ENCODE data around the gene EEFSEC. TPM values are rescaled to one million over a fixed set of nuclear protein-coding genes. Genes with fewer than 3 reads are reported as not detected.

EEFSEC gene
- total RNA-seq, 1 experiment from 2014 or later: 15.4 TPM

DNA sequence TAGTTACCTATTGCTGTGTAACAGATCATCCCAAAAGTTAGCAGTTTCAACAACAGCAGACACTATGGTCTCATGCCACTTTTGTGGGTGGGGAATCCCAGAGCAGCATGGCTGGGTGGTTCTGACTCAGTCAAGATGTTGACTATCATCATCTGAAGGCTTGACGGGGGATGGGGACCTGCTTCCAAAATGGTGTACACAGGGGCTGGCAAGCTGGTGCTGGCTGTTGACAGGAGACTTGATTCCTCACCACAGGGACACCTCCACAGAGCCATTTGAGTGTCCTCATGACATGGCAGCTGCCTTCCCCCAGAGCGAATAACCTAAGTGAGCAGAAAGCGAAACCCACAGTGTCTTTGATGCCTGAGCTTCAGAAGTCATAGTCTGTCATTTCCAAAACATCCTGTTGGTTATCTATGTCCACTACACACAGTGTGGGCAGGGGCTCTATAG is 294.3 kb downstream of the EEFSEC start:
- no peaks in the 10 kb centered on the region for H3K4me1 ChIP-seq (ENCODE audit: control insufficient read depth, insufficient read depth, low read length)
- H3K9me3 ChIP-seq (ENCODE audit: control insufficient read depth, insufficient read depth, low read depth, low read length): no peaks in the 10 kb centered on the region
- in situ Hi-C loops (cut with HindIII; ENCODE audit: low pct_unique_long_range_greater_than_20kb, low sequenced_read_pairs): no loop called here
- no peak for ATAC-seq
- no peak overlapping the region for H3K27ac ChIP-seq (ENCODE audit: low read length)
- ChIA-PET CTCF (no interaction called here), POLR2A (no interaction called here)
- intact Hi-C loops (cut with micrococcal nuclease; ENCODE audit: unreplicated experiment): no loop called here
- H3K27me3 ChIP-seq (ENCODE audit: control insufficient read depth, insufficient read depth, low read length): no peaks in the 10 kb centered on the region
- DNase-seq (ENCODE audit: low read depth, low spot score): no peak
- no TSS peak for BruUV-seq (replicated peaks)
- no peak overlapping the region for H3K4me3 ChIP-seq (ENCODE audit: low read depth in 2 of 2, low read length in 2 of 2)
- no peaks in the 10 kb centered on the region for H3K36me3 ChIP-seq (ENCODE audit: control insufficient read depth, insufficient read depth, low read length)
- no peak for TF ChIP-seq TCF7L2 (IDR thresholded peaks at IDR 0.05; ENCODE audit: low read depth, low read length)
- no peak for TF ChIP-seq SIN3A (IDR thresholded peaks at IDR 0.05; ENCODE audit: borderline replicate concordance, insufficient read depth, low read depth, low read length)
- no peak for TF ChIP-seq POLR2AphosphoS5 (IDR thresholded peaks at IDR 0.05; ENCODE audit: low read depth, low read length)
- TF ChIP-seq, protein P1, sequence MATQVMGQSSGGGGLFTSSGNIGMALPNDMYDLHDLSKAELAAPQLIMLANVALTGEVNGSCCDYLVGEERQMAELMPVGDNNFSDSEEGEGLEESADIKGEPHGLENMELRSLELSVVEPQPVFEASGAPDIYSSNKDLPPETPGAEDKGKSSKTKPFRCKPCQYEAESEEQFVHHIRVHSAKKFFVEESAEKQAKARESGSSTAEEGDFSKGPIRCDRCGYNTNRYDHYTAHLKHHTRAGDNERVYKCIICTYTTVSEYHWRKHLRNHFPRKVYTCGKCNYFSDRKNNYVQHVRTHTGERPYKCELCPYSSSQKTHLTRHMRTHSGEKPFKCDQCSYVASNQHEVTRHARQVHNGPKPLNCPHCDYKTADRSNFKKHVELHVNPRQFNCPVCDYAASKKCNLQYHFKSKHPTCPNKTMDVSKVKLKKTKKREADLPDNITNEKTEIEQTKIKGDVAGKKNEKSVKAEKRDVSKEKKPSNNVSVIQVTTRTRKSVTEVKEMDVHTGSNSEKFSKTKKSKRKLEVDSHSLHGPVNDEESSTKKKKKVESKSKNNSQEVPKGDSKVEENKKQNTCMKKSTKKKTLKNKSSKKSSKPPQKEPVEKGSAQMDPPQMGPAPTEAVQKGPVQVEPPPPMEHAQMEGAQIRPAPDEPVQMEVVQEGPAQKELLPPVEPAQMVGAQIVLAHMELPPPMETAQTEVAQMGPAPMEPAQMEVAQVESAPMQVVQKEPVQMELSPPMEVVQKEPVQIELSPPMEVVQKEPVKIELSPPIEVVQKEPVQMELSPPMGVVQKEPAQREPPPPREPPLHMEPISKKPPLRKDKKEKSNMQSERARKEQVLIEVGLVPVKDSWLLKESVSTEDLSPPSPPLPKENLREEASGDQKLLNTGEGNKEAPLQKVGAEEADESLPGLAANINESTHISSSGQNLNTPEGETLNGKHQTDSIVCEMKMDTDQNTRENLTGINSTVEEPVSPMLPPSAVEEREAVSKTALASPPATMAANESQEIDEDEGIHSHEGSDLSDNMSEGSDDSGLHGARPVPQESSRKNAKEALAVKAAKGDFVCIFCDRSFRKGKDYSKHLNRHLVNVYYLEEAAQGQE (IDR thresholded peaks at IDR 0.05; ENCODE audit: insufficient read depth in 1 of 2, low read depth in 2 of 2, low read length in 1 of 2): no peak
- TF ChIP-seq, protein P2, sequence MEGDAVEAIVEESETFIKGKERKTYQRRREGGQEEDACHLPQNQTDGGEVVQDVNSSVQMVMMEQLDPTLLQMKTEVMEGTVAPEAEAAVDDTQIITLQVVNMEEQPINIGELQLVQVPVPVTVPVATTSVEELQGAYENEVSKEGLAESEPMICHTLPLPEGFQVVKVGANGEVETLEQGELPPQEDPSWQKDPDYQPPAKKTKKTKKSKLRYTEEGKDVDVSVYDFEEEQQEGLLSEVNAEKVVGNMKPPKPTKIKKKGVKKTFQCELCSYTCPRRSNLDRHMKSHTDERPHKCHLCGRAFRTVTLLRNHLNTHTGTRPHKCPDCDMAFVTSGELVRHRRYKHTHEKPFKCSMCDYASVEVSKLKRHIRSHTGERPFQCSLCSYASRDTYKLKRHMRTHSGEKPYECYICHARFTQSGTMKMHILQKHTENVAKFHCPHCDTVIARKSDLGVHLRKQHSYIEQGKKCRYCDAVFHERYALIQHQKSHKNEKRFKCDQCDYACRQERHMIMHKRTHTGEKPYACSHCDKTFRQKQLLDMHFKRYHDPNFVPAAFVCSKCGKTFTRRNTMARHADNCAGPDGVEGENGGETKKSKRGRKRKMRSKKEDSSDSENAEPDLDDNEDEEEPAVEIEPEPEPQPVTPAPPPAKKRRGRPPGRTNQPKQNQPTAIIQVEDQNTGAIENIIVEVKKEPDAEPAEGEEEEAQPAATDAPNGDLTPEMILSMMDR (IDR thresholded peaks at IDR 0.05): no peak

DNA sequence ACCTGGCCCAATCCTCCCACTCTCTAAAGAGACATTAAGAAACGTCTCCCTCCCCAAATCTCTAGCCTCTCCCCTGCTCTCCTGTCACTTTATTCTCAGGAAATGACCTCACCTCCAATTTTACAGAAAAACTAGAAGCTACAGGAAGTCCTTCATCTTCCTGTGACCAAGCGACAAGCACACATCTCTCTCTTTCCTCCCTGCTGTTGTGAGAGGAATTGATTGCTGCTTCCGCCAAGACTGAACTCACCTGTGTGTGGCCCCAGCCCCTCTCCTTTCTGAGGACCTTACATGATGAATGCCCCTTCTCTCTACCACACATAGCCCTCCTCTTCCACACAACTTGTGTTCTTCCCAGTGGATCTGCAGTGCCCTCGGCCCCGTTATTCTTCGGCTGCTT is 295.2 kb downstream of the EEFSEC start:
- TF ChIP-seq, protein P2 (IDR thresholded peaks at IDR 0.05): no peak
- no peak for TF ChIP-seq SIN3A (IDR thresholded peaks at IDR 0.05; ENCODE audit: borderline replicate concordance, insufficient read depth, low read depth, low read length)
- TF ChIP-seq, protein P1 (IDR thresholded peaks at IDR 0.05; ENCODE audit: insufficient read depth in 1 of 2, low read depth in 2 of 2, low read length in 1 of 2): no peak
- TF ChIP-seq TCF7L2 (IDR thresholded peaks at IDR 0.05; ENCODE audit: low read depth, low read length): no peak
- TF ChIP-seq POLR2AphosphoS5 (IDR thresholded peaks at IDR 0.05; ENCODE audit: low read depth, low read length): no peak
- intact Hi-C loops (cut with micrococcal nuclease; ENCODE audit: unreplicated experiment): no loop called here
- ATAC-seq (no peak), DNase-seq (ENCODE audit: low read depth, low spot score) (no peak)
- H3K36me3 ChIP-seq (ENCODE audit: control insufficient read depth, insufficient read depth, low read length): no peaks in the 10 kb centered on the region
- no peaks in the 10 kb centered on the region for H3K9me3 ChIP-seq (ENCODE audit: control insufficient read depth, insufficient read depth, low read depth, low read length)
- ChIA-PET CTCF (no interaction called here), POLR2A (no interaction called here)
- no peaks in the 10 kb centered on the region for H3K27me3 ChIP-seq (ENCODE audit: control insufficient read depth, insufficient read depth, low read length)
- H3K4me1 ChIP-seq (ENCODE audit: control insufficient read depth, insufficient read depth, low read length): no peaks in the 10 kb centered on the region
- H3K4me3 ChIP-seq (ENCODE audit: low read depth in 2 of 2, low read length in 2 of 2): no peak overlapping the region
- no peak overlapping the region for H3K27ac ChIP-seq (ENCODE audit: low read length)
- in situ Hi-C loops (cut with HindIII; ENCODE audit: low pct_unique_long_range_greater_than_20kb, low sequenced_read_pairs): no loop called here
- no TSS peak for BruUV-seq (replicated peaks)

Data from Panc1 (cell line).